Kidney (tissue), 14 donors: ENCODE data around the gene SCO2. TPM values are rescaled to one million over a fixed set of nuclear protein-coding genes. Genes with fewer than 3 reads are reported as not detected.

Experiments
- DNase-seq, 5 donors: peaks; one replicate each; pipeline ENCODE4 v3.0.0-alpha.2; 2013 to 2020
- FAIRE-seq: peaks from 2 replicates; lab custom pipeline; 2012; peaks lifted over from hg19 to GRCh38; lab: Jason Lieb, UNC
- H3K27ac ChIP-seq, 2 donors: one replicate each; pipeline ENCODE4 v1.7.0; 2013; ENCODE audit warnings: low read depth in 2 of 2, low read length in 2 of 2, inconsistent platforms in 1 of 2
- H3K27me3 ChIP-seq: one replicate; pipeline ENCODE4 v1.7.1; 2013; ENCODE audit warnings: low read length, inconsistent platforms; ENCODE audit not compliant: control insufficient read depth, insufficient read depth
- H3K36me3 ChIP-seq, 3 donors: one replicate each; pipeline versions ENCODE4 v1.7.0 to v1.7.1; 2013; ENCODE audit warnings: low read length in 3 of 3, control low read depth in 1 of 3, inconsistent platforms in 1 of 3; ENCODE audit not compliant: insufficient read depth in 3 of 3, control insufficient read depth in 2 of 3
- H3K4me1 ChIP-seq, 3 donors: one replicate each; pipeline versions ENCODE4 v1.7.0 to v1.7.1; 2013; ENCODE audit warnings: low read length in 3 of 3, inconsistent platforms in 1 of 3, low read depth in 1 of 3; ENCODE audit not compliant: control insufficient read depth in 2 of 3, insufficient read depth in 2 of 3
- H3K4me3 ChIP-seq, 3 donors: one replicate each; pipeline versions ENCODE4 v1.7.0 to v1.8.1; 2013; ENCODE audit warnings: low read length in 3 of 3, control low read depth in 1 of 3, inconsistent platforms in 1 of 3
- H3K9ac ChIP-seq, 3 donors: one replicate each; pipeline versions ENCODE4 v1.7.0 to v1.7.1; 2013; ENCODE audit warnings: low read length in 3 of 3, control low read depth in 1 of 3, inconsistent platforms in 1 of 3
- H3K9me3 ChIP-seq, 3 donors: one replicate each; pipeline versions ENCODE4 v1.7.0 to v1.7.1; 2013; ENCODE audit warnings: low read length in 3 of 3, control low read depth in 1 of 3, inconsistent platforms in 1 of 3; ENCODE audit not compliant: control insufficient read depth in 2 of 3, insufficient read depth in 1 of 3
- CTCF ChIP-seq: IDR thresholded peaks from 3 replicates; pipeline ENCODE4 v1.5.1; 2012; ENCODE audit warnings: mild to moderate bottlenecking, moderate library complexity, borderline replicate concordance; ENCODE audit not compliant: insufficient read depth; ENCODE audit errors: extremely low read depth
- intact Hi-C: fragments of 100-400 bp; cut with DNase I; formaldehyde crosslinking; loops from one replicate; pipeline ENCODE4 v1.11.1; 2022
- polyA plus RNA-seq: library from polyadenylated mRNA; stranded (reverse); fragments of 350-450 nt; fragmentation: Illumina TruSeq; extraction: RNeasy Lipid Tissue Mini Kit (QIAGEN cat#74804); gene quantifications from one replicate; pipeline ENCODE4 v1.2.3, GENCODE V29; 2014; ENCODE audit warnings: low read depth, low replicate concordance; ENCODE audit not compliant: insufficient read depth
- total RNA-seq: library from RNA; stranded (reverse); fragmentation: NEBNext Ultra II Directional; extraction: Animal tissue kit (Norgen Biotek cat#: 25700); gene quantifications from one replicate; pipeline ENCODE4 v1.2.1, GENCODE V29; 2021
- donor health status: control.
- donor health status: control.
- donor health status: control.
- donor health status: control.
- donor health status: control.
- donor health status: DM: yes; HTN: yes; CAD: no.
- donor health status: Normal renal cell carcinoma (clear cell type).

The SCO2 gene
- total and polyA plus RNA-seq, 2 donors from 2014 or later: 1.1 to 4.1 TPM

DNA sequence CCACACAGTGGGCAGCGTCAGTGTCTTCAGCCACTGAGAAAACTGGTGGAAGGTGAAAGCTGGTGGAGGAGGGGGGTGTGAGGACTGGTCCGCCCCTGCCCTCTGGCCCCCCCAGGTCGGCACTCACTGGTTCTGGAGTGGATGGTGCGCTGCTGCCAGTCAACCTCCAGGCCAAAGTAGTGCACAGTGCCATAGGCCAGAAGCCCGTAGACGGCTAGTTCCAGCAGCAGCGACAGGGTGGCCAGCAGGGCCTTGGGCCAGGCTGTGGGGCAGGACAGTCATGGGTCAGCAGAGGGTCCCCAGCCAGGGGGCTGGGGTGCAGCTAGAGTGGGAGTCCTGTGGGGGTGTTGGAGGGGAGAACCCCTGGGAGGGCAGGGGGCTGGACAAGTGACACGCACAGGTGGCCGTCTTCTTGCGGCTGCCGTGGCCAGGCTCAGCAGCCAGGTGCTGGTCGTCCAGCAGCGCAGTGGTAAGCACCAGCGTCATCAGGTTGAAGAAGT, 20.1 kb downstream of the SCO2 start:
- Histone ChIP-seq H3K36me3 (peaks cover 0 to 6% (median 0%) of the 10 kb centered on the region in 3 donors), H3K9ac (no peak overlapping the region), H3K4me1 (peaks cover 2 to 13% (median 13%) of the 10 kb centered on the region in 3 donors), H3K4me3 (no peak overlapping the region), H3K27ac (no peak overlapping the region), H3K9me3 (no peaks in the 10 kb centered on the region), H3K27me3 (no peaks in the 10 kb centered on the region)
- TF ChIP-seq CTCF: no peak
- FAIRE-seq (no peak), DNase-seq (peak in 1 of 5 donors; percentile 76)
- intact Hi-C loops: no loop called here

DNA sequence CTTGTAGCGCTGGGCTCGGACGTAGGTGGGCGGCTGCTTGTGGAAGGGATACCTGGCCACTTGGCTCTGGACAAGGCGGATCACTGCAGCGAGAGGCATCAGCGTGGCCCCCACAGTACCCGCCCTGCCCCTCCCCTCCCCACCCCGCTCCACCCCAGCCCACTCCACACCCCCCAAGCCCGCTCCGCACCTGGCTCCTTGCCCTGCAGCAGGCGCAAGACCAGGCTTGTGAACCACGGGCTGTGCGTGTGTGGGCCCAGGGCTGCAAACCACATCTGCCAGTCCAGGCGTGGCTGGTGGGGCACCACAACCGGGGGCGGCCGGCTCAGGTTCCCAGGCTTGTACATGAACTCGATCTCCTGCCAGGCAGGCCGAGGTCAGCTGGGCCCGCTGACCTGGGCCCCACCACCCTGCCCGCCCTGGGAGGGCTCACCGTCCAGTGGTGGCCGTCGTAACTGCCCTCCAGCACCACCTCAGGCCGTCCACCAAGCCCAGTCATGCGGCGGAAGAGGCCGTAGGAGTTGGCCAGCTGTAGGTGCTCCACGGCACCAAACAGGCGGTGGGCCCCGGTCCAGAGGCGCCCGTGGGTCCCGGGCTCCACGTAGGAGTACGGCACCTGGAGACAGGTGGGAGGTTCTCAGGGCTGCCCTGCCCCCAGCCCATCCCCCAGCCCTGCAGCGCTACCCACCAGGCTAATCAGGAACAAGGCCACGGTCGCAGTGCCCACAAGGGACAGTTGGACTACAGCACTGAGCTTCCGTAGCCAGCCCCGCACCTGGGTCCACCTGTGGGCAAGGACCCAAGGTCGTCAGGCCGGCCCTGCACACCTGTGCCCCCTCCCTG, 20.8 kb downstream of the SCO2 start:
- DNase-seq: peak in 2 of 5 donors; percentile 58 to 77
- intact Hi-C loops: no loop called here
- H3K27ac ChIP-seq: no peak overlapping the region
- no peak overlapping the region for H3K9ac ChIP-seq
- no peak for FAIRE-seq
- H3K9me3 ChIP-seq: no peaks in the 10 kb centered on the region
- peaks cover 0 to 6% (median 0%) of the 10 kb centered on the region in 3 donors for H3K36me3 ChIP-seq
- no peak overlapping the region for H3K4me3 ChIP-seq
- peaks cover 2 to 13% (median 13%) of the 10 kb centered on the region in 3 donors for H3K4me1 ChIP-seq
- H3K27me3 ChIP-seq: no peaks in the 10 kb centered on the region
- TF ChIP-seq CTCF: no peak

GRCh38 chr22:50503475-50504145, 21.8 kb downstream of the SCO2 start:
- Histone ChIP-seq H3K9me3 (no peaks in the 10 kb centered on the region), H3K4me1 (peaks cover 0 to 6% (median 6%) of the 10 kb centered on the region in 3 donors), H3K4me3 (no peak overlapping the region), H3K36me3 (peaks cover 0 to 6% (median 0%) of the 10 kb centered on the region in 3 donors), H3K27ac (no peak overlapping the region), H3K9ac (no peak overlapping the region), H3K27me3 (no peaks in the 10 kb centered on the region)
- intact Hi-C loops: no loop called here
- peak in 2 of 5 donors; percentile 46 to 73 for DNase-seq
- FAIRE-seq: no peak
- no peak for TF ChIP-seq CTCF
